Common myeloid progenitor, CD34-positive (primary cell): ENCODE measurements around the gene DRAP1.
"Not testable (repeated sequence)": the region's sequence is repeated elsewhere in the genome, so short reads cannot be mapped to it uniquely, and the experiment has no call there.

ENCODE experiments used
- CTCF ChIA-PET: fragments of 350-600 bp; sonication (Branson Sonifier 250); formaldehyde crosslinking; loops from one replicate; lab custom pipeline; 2021; ENCODE audit warnings: antibody characterized with exemption; lab: Charles Lee
- POLR2A ChIA-PET: fragments of 350-600 bp; sonication (Branson Sonifier 250); formaldehyde crosslinking; loops from one replicate; lab custom pipeline; 2021; ENCODE audit warnings: antibody characterized with exemption; lab: Charles Lee
- DNase-seq, 3 donors: peaks; one replicate each; pipeline versions ENCODE4 v3.0.0 to v3.0.0-alpha.2; 2013
- H3K27ac ChIP-seq, 2 experiments: 1 replicate in 1 of 2; 2 replicates in 1 of 2; pipeline ENCODE4 v1.7.0; 2013; ENCODE audit warnings: inconsistent platforms in 2 of 2, low read length in 2 of 2, mild to moderate bottlenecking in 2 of 2, low read depth in 1 of 2, moderate library complexity in 1 of 2; ENCODE audit not compliant: severe bottlenecking in 2 of 2, insufficient read depth in 1 of 2, poor library complexity in 1 of 2
- H3K27me3 ChIP-seq, 5 experiments: replicated peaks in 2 of 5; 1 replicate in 3 of 5; 2 replicates in 2 of 5; pipeline versions ENCODE4 v1.6.1 to v1.7.0; 2013; ENCODE audit warnings: low read length in 4 of 5, mild to moderate bottlenecking in 2 of 5, moderate library complexity in 2 of 5, inconsistent platforms in 1 of 5; ENCODE audit not compliant: insufficient read depth in 5 of 5, control insufficient read depth in 4 of 5
- H3K36me3 ChIP-seq, 4 experiments: 1 replicate in 2 of 4; 2 replicates in 2 of 4; pipeline versions ENCODE4 v1.6.1 to v1.7.0; 2013; ENCODE audit warnings: low read length in 3 of 4, control low read depth in 1 of 4, mild to moderate bottlenecking in 1 of 4; ENCODE audit not compliant: control insufficient read depth in 4 of 4, insufficient read depth in 4 of 4
- H3K4me1 ChIP-seq, 4 experiments: 1 replicate in 3 of 4; 2 replicates in 1 of 4; pipeline versions ENCODE4 v1.6.1 to v1.7.1; 2013; ENCODE audit warnings: low read length in 3 of 4, mild to moderate bottlenecking in 3 of 4, control low read depth in 1 of 4, inconsistent platforms in 1 of 4, moderate library complexity in 1 of 4; ENCODE audit not compliant: control insufficient read depth in 4 of 4, insufficient read depth in 4 of 4; ENCODE audit errors: control extremely low read depth in 1 of 4
- H3K4me3 ChIP-seq, 7 experiments: 1 replicate in 4 of 7; 2 replicates in 3 of 7; pipeline versions ENCODE4 v1.5.1 to v1.7.0; 2013; ENCODE audit warnings: mild to moderate bottlenecking in 7 of 7, low read length in 6 of 7, moderate library complexity in 6 of 7, inconsistent platforms in 2 of 7, low read depth in 2 of 7, control low read depth in 1 of 7; ENCODE audit not compliant: insufficient read depth in 4 of 7, control insufficient read depth in 1 of 7; ENCODE audit errors: extremely low read depth in 1 of 7
- H3K9me3 ChIP-seq, 5 experiments: 1 replicate in 4 of 5; 2 replicates in 1 of 5; pipeline versions ENCODE4 v1.6.1 to v1.7.1; 2013; ENCODE audit warnings: low read length in 4 of 5, mild to moderate bottlenecking in 2 of 5, inconsistent platforms in 1 of 5, low read depth in 1 of 5, moderate library complexity in 1 of 5; ENCODE audit not compliant: control insufficient read depth in 4 of 5, insufficient read depth in 2 of 5; ENCODE audit errors: control extremely low read depth in 1 of 5
- WGBS: methylation state at CpG from one replicate; pipeline ENCODE4 v1.1.5; 2013; ENCODE audit not compliant: insufficient coverage; 5-methylcytosine and 5-hydroxymethylcytosine counted together

The DRAP1 gene

GRCh38 chr11:65945941-65946558 lies 26.8 kb downstream of the DRAP1 start:
- Histone ChIP-seq H3K4me1 (peaks cover 0 to 13% (median 4%) of the 10 kb centered on the region in 4 experiments), H3K4me3 (no peak overlapping the region), H3K36me3 (no peaks in the 10 kb centered on the region), H3K27me3 (no peaks in the 10 kb centered on the region), H3K27ac (no peak overlapping the region), H3K9me3 (no peaks in the 10 kb centered on the region)
- DNase-seq = no peak
- ChIA-PET CTCF (interaction anchor here (1.5 kb wide), 1 partner anchor 65 kb away, joined by 3 read pairs; no protein-coding TSS in a partner anchor), POLR2A (no interaction called here)
- WGBS = 97% methylated on average over 9 of the region's 11 CpGs

- ChIA-PET POLR2A (no interaction called here), CTCF (interaction anchor here (1.5 kb wide), 1 partner anchor 65 kb away, joined by 3 read pairs; no protein-coding TSS in a partner anchor)
- peaks cover 0 to 7% (median 1%) of the 10 kb centered on the region in 4 experiments for H3K4me1 ChIP-seq
- H3K4me3 ChIP-seq = no peak overlapping the region
- no peak overlapping the region for H3K27ac ChIP-seq
- no peak for DNase-seq
- H3K9me3 ChIP-seq = no peaks in the 10 kb centered on the region
- WGBS = 95% methylated on average over 4 of the region's 4 CpGs
- H3K27me3 ChIP-seq = no peaks in the 10 kb centered on the region
- H3K36me3 ChIP-seq = no peaks in the 10 kb centered on the region
These were observed 27.4 kb downstream of the DRAP1 start for GRCh38 chr11:65946655-65947054.

GRCh38 chr11:65947133-65947532 lies 27.9 kb downstream of the DRAP1 start:
- Histone ChIP-seq H3K27me3 (no peaks in the 10 kb centered on the region), H3K4me3 (no peak overlapping the region), H3K4me1 (peaks cover 0 to 2% (median 0%) of the 10 kb centered on the region in 4 experiments), H3K9me3 (no peaks in the 10 kb centered on the region), H3K36me3 (no peaks in the 10 kb centered on the region), H3K27ac (no peak overlapping the region)
- ChIA-PET POLR2A (no interaction called here), CTCF (interaction anchor here (1.5 kb wide), 1 partner anchor 66 kb away, joined by 3 read pairs; no protein-coding TSS in a partner anchor)
- DNase-seq = no peak
- WGBS = 95% methylated on average over 9 of the region's 13 CpGs

- Histone ChIP-seq H3K4me1 (no peaks in the 10 kb centered on the region), H3K9me3 (no peaks in the 10 kb centered on the region), H3K36me3 (no peaks in the 10 kb centered on the region), H3K27ac (no peak overlapping the region), H3K27me3 (no peaks in the 10 kb centered on the region), H3K4me3 (no peak overlapping the region)
- DNase-seq = no peak
- 94% methylated on average over 7 of the region's 12 CpGs for WGBS
- POLR2A ChIA-PET = no interaction called here
- CTCF ChIA-PET = interaction anchor here (1.5 kb wide), 1 partner anchor 66 kb away, joined by 3 read pairs; no protein-coding TSS in a partner anchor
These were observed 28.4 kb downstream of the DRAP1 start for GRCh38 chr11:65947603-65948125.

- H3K9me3 ChIP-seq, H3K4me1 ChIP-seq, H3K27me3 ChIP-seq, DNase-seq, H3K27ac ChIP-seq, H3K4me3 ChIP-seq, H3K36me3 ChIP-seq, POLR2A ChIA-PET: not testable (repeated sequence)
- 100% methylated on average over 3 of the region's 5 CpGs for WGBS
- CTCF ChIA-PET = interaction anchor here (1.3 kb wide), 1 partner anchor 20 kb away, joined by 3 read pairs; no protein-coding TSS in a partner anchor
These were observed 31.5 kb downstream of the DRAP1 start for GRCh38 chr11:65950711-65951110.

- H3K36me3 ChIP-seq, H3K4me3 ChIP-seq, H3K27me3 ChIP-seq, DNase-seq, H3K27ac ChIP-seq, H3K4me1 ChIP-seq, H3K9me3 ChIP-seq: not testable (repeated sequence)
- ChIA-PET CTCF (interaction anchor here (1.2 to 1.6 kb wide), 4 partner anchors 10 to 57 kb away, joined by 3 read pairs; no protein-coding TSS in a partner anchor), POLR2A (interaction anchor here (0.8 kb wide), 1 partner anchor 51 kb away, joined by 3 read pairs; no protein-coding TSS in a partner anchor)
- WGBS = 92% methylated on average over 2 of the region's 3 CpGs
These were observed 32.4 kb downstream of the DRAP1 start for GRCh38 chr11:65951641-65952040.

- WGBS = 93% methylated on average over 3 of the region's 6 CpGs
- Histone ChIP-seq H3K4me3 (no peak overlapping the region), H3K27ac (no peak overlapping the region), H3K4me1 (peaks cover 0 to 4% (median 0%) of the 10 kb centered on the region in 4 experiments), H3K27me3 (no peaks in the 10 kb centered on the region), H3K36me3 (no peaks in the 10 kb centered on the region), H3K9me3 (no peaks in the 10 kb centered on the region)
- POLR2A ChIA-PET = interaction anchor here (0.8 kb wide), 1 partner anchor 51 kb away, joined by 3 read pairs; no protein-coding TSS in a partner anchor
- CTCF ChIA-PET = interaction anchor here (1.2 to 1.6 kb wide), 5 partner anchors 9 to 58 kb away, joined by 3 to 6 read pairs (median 3); no protein-coding TSS in a partner anchor
- DNase-seq = no peak
These were observed 32.9 kb downstream of the DRAP1 start for GRCh38 chr11:65952052-65952521.
